A549 (cell line): ENCODE data around the gene JAML. TPM values are rescaled to one million over a fixed set of nuclear protein-coding genes. Genes with fewer than 3 reads are reported as not detected.

ENCODE experiments used
- ATAC-seq, 2 experiments: fragments of 200-7000 bp in 1 of 2; fragments of >200 bp in 1 of 2; cut with Nextera tagmentation in 1 of 2; cut with Tn5 transposase in 1 of 2; 3 replicates each; pipeline versions ENCODE4 v1.8.0 to v1.9.1; 2018 to 2020; ENCODE audit warnings: mild to moderate bottlenecking in 1 of 2, moderate library complexity in 1 of 2
- CTCF ChIA-PET: fragments of 300-600 bp; sonication (Branson Sonifier 250); formaldehyde crosslinking; extraction: SDS; loops from one replicate; lab custom pipeline; 2021; ENCODE audit warnings: antibody characterized with exemption, inconsistent platforms; lab: Yijun Ruan, JAX
- POLR2A ChIA-PET: fragments of 350-600 bp; formaldehyde crosslinking; extraction: SDS; loops from one replicate; lab custom pipeline; 2021; ENCODE audit warnings: antibody characterized with exemption, inconsistent platforms; lab: Yijun Ruan, JAX
- DNase-seq, 2 experiments: peaks; one replicate each; pipeline versions ENCODE4 v3.0.0 to v3.0.0-alpha.2; 2011 to 2016; ENCODE audit warnings: low read depth in 1 of 2, low spot score in 1 of 2
- FAIRE-seq: peaks from 2 replicates; lab custom pipeline; 2011; peaks lifted over from hg19 to GRCh38; lab: Jason Lieb, UNC
- H3K27ac ChIP-seq, 2 experiments: fragments of >200 bp; sonication (Bioruptor Twin); formaldehyde crosslinking; 3 replicates each; pipeline ENCODE4 v1.5.1; 2016 to 2017
- H3K4me1 ChIP-seq: fragments of >200 bp; sonication (Bioruptor Twin); formaldehyde crosslinking; 3 replicates; pipeline ENCODE4 v1.6.1; 2016
- H3K4me2 ChIP-seq: fragments of >200 bp; sonication (Bioruptor Twin); formaldehyde crosslinking; 3 replicates; pipeline ENCODE4 v1.6.1; 2016
- H3K4me3 ChIP-seq: fragments of >200 bp; sonication (Bioruptor Twin); formaldehyde crosslinking; 3 replicates; pipeline ENCODE4 v1.5.1; 2016
- H3K9me3 ChIP-seq: fragments of >200 bp; sonication (Bioruptor Twin); formaldehyde crosslinking; 3 replicates; pipeline ENCODE4 v1.6.1; 2016
- BHLHE40 ChIP-seq: IDR thresholded peaks from 2 replicates; pipeline ENCODE4 v1.6.1; 2012; ENCODE audit warnings: low read depth, low read length, inconsistent platforms
- CEBPB ChIP-seq, 2 experiments: fragments of >200 bp in 1 of 2; sonication (Bioruptor Twin) in 1 of 2; formaldehyde crosslinking in 1 of 2; IDR thresholded peaks; 2 replicates each; pipeline ENCODE4 v1.6.1; 2012 to 2016
- CHD2 ChIP-seq: fragments of 150-350 bp; IDR thresholded peaks from 2 replicates; pipeline ENCODE4 v1.6.1; 2014; ENCODE audit warnings: low read length; ENCODE audit not compliant: partially characterized antibody
- EHF ChIP-seq: fragments of 250-450 bp; sonication (Bioruptor Pico); IDR thresholded peaks from 2 replicates; pipeline ENCODE4 v1.5.0; 2020; ENCODE audit warnings: mild to moderate bottlenecking
- EHMT2 ChIP-seq: fragments of 200-600 bp; sonication (generic); IDR thresholded peaks from 2 replicates; pipeline ENCODE4 v1.6.1; 2016; ENCODE audit warnings: antibody characterized with exemption, low read depth, mild to moderate bottlenecking, moderate library complexity
- FOSB ChIP-seq: fragments of 250-450 bp; sonication (Bioruptor Pico); IDR thresholded peaks from 2 replicates; pipeline ENCODE4 v1.5.0; 2020; ENCODE audit warnings: mild to moderate bottlenecking, moderate library complexity
- GATA3 ChIP-seq: IDR thresholded peaks from 2 replicates; pipeline ENCODE4 v1.6.1; 2012; ENCODE audit warnings: borderline replicate concordance
- HDAC2 ChIP-seq: fragments of 200-600 bp; sonication (generic); IDR thresholded peaks from 2 replicates; pipeline ENCODE4 v1.6.1; 2016
- JUN ChIP-seq, 2 experiments: fragments of >200 bp; sonication (Bioruptor Twin); formaldehyde crosslinking; IDR thresholded peaks; 2 replicates in 1 of 2; 3 replicates in 1 of 2; pipeline ENCODE4 v1.6.1; 2016 to 2017
- KDM5A ChIP-seq: fragments of 200-600 bp; sonication (generic); IDR thresholded peaks from 2 replicates; pipeline ENCODE4 v1.6.1; 2016; ENCODE audit warnings: antibody characterized with exemption, mild to moderate bottlenecking
- MYC ChIP-seq: IDR thresholded peaks from 2 replicates; pipeline ENCODE4 v1.6.1; 2012; ENCODE audit warnings: mild to moderate bottlenecking, inconsistent platforms, low read length, improper control_type of control experiment, borderline replicate concordance
- NR3C1 ChIP-seq: fragments of >200 bp; sonication (Bioruptor Twin); formaldehyde crosslinking; IDR thresholded peaks from 3 replicates; pipeline ENCODE4 v1.6.1; 2017
- PHF8 ChIP-seq: fragments of 200-600 bp; sonication (generic); IDR thresholded peaks from 2 replicates; pipeline ENCODE4 v1.6.1; 2016; ENCODE audit warnings: low read depth, mild to moderate bottlenecking, antibody characterized with exemption, moderate library complexity, borderline replicate concordance
- POLR2A ChIP-seq: IDR thresholded peaks from 2 replicates; pipeline ENCODE4 v1.6.1; 2012; ENCODE audit warnings: mild to moderate bottlenecking, low read length
- RCOR1 ChIP-seq: fragments of 150-350 bp; IDR thresholded peaks from 2 replicates; pipeline ENCODE4 v1.6.1; 2014; ENCODE audit warnings: antibody characterized with exemption, low read length, low read depth
- TP53 ChIP-seq: fragments of 250-450 bp; sonication (Bioruptor Pico); IDR thresholded peaks from 2 replicates; pipeline ENCODE4 v1.5.0; 2021; ENCODE audit warnings: mild to moderate bottlenecking, moderate library complexity
- ZNF302 ChIP-seq: fragments of 250-450 bp; sonication (Bioruptor Pico); IDR thresholded peaks from 2 replicates; pipeline ENCODE4 v1.9.0; 2021; ENCODE audit warnings: inconsistent platforms, mild to moderate bottlenecking, moderate library complexity
- WGBS: methylation state at CpG from one replicate; pipeline ENCODE4 v1.1.6; 2017; ENCODE audit errors: missing lambda C conversion rate; 5-methylcytosine and 5-hydroxymethylcytosine counted together
- polyA plus RNA-seq, 4 experiments: library from polyadenylated mRNA; depleted of rRNA in 3 of 4; stranded (reverse); fragments of >200 nt; fragmentation: RNase III in 1 of 4; extraction: RNeasy Plus Mini Kit Qiagen cat#74134 plus additional on column Dnase treatment in 1 of 4; gene quantifications; 2 replicates in 3 of 4; 3 replicates in 1 of 4; pipeline ENCODE4 v1.2.3, GENCODE V29; 2011 to 2017
- TF ChIP-seq, protein P1 (sequence below): fragments of >200 bp; sonication (Bioruptor Twin); formaldehyde crosslinking; IDR thresholded peaks from 3 replicates; pipeline ENCODE4 v1.5.1; 2016
- TF ChIP-seq, protein P2 (sequence below): IDR thresholded peaks from 2 replicates; pipeline ENCODE4 v1.6.1; 2012; ENCODE audit warnings: low read depth, borderline replicate concordance
- TF ChIP-seq, protein P3 (sequence below): fragments of 450-650 bp; IDR thresholded peaks from 2 replicates; pipeline ENCODE4 v1.6.1; 2014; ENCODE audit warnings: antibody characterized with exemption
- TF ChIP-seq, protein P4 (sequence below): IDR thresholded peaks from 2 replicates; pipeline ENCODE4 v1.6.1; 2012

JAML gene
- polyA plus RNA-seq, 2 of the 4 experiments (the other 2 are of a cell fraction), result not detected

DNA sequence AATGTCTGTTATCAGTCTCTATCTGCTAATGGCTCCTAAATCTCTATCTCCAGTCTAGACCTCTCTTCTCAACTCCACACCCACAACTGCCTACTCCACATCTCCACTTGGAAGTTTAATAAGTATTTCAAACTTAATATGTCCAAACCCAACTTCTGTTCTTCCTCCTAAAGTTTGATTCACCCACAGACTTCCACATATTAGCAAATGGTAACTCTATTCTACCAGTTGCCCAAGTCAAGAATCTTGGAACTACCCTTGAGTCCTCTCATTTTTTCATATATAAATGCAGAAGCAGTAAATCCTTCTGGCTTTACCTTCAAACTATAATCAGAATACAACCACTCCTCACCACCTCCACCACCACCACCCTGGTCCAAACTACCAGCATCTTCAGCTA, 6.7 kb upstream of the JAML start:
- no peak overlapping the region for H3K27ac ChIP-seq
- TF ChIP-seq EHF (CRISPR knock-in tag) (no peak), CHD2 (no peak)
- H3K9me3 ChIP-seq, result no peaks in the 10 kb centered on the region
- CTCF ChIA-PET, result no interaction called here
- POLR2A ChIA-PET, result no interaction called here
- FAIRE-seq (no peak), ATAC-seq (no peak), DNase-seq (no peak)
- no peak overlapping the region for H3K4me2 ChIP-seq
- no peak overlapping the region for H3K4me3 ChIP-seq
- no peaks in the 10 kb centered on the region for H3K4me1 ChIP-seq

DNA sequence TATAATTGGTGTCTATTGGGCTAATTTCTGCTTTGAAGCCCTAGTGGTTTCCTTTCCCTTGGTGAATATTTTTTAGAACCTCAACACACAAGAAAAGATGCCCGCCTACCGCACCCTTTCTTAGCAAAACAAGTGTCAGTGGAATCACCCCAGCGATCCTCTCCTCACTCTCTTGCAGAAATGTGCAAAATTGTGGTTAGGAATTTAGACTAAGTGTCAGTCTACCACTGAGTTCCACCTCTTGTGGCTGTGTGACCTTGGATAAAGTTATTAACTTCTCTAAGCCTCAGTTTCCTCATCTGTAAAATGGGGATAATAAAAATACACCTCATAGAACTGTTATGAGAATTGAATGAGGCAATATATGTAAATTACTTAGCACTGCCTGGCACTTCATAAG, 5.3 kb upstream of the JAML start:
- Histone ChIP-seq H3K27ac (no peak overlapping the region), H3K4me1 (no peaks in the 10 kb centered on the region), H3K9me3 (no peaks in the 10 kb centered on the region), H3K4me3 (no peak overlapping the region), H3K4me2 (no peak overlapping the region)
- WGBS, result 72% methylated on average over 3 of the region's 3 CpGs
- CTCF ChIA-PET, result no interaction called here
- DNase-seq, result no peak
- TF ChIP-seq RCOR1 (no peak), CEBPB (IDR thresholded peaks at IDR 0.05) (no peak), FOSB (CRISPR knock-in tag) (no peak), PHF8 (no peak), KDM5A (no peak), NR3C1 (no peak), BHLHE40 (no peak), POLR2A (no peak), ZNF302 (CRISPR knock-in tag) (no peak), HDAC2 (no peak), GATA3 (no peak)
- TF ChIP-seq, protein P1, sequence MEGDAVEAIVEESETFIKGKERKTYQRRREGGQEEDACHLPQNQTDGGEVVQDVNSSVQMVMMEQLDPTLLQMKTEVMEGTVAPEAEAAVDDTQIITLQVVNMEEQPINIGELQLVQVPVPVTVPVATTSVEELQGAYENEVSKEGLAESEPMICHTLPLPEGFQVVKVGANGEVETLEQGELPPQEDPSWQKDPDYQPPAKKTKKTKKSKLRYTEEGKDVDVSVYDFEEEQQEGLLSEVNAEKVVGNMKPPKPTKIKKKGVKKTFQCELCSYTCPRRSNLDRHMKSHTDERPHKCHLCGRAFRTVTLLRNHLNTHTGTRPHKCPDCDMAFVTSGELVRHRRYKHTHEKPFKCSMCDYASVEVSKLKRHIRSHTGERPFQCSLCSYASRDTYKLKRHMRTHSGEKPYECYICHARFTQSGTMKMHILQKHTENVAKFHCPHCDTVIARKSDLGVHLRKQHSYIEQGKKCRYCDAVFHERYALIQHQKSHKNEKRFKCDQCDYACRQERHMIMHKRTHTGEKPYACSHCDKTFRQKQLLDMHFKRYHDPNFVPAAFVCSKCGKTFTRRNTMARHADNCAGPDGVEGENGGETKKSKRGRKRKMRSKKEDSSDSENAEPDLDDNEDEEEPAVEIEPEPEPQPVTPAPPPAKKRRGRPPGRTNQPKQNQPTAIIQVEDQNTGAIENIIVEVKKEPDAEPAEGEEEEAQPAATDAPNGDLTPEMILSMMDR, result no peak
- TF ChIP-seq, protein P2, sequence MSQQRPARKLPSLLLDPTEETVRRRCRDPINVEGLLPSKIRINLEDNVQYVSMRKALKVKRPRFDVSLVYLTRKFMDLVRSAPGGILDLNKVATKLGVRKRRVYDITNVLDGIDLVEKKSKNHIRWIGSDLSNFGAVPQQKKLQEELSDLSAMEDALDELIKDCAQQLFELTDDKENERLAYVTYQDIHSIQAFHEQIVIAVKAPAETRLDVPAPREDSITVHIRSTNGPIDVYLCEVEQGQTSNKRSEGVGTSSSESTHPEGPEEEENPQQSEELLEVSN, result no peak
- TF ChIP-seq, protein P3, sequence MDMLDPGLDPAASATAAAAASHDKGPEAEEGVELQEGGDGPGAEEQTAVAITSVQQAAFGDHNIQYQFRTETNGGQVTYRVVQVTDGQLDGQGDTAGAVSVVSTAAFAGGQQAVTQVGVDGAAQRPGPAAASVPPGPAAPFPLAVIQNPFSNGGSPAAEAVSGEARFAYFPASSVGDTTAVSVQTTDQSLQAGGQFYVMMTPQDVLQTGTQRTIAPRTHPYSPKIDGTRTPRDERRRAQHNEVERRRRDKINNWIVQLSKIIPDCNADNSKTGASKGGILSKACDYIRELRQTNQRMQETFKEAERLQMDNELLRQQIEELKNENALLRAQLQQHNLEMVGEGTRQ, result no peak
- no peak for ATAC-seq
- POLR2A ChIA-PET, result no interaction called here
- no peak for FAIRE-seq

DNA sequence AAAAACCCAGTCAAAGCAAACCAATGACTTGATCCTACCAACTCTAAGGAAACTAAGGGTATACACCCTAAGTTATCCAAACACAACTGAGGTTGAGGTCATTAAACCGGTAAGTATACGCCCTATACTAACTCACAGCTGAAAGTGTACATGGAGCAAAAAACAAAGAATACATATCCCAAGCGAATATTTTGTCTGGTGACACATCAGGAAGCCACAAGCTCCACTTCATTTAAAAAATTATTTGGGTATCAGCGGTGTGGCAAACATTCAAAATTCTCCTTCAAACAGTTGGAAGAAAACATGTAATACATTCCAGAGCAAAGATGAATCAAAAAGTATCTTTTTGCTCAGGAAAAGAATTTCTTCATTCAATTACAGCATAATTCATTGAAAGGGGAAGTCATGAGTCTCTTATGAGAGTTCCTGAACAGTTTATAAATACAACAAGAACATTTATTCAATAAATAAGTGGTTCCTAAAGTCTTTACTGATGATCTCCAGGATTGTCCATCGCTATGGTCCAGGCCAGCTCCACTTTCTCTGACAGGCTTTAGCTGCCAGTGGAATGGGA, 4.5 kb upstream of the JAML start:
- no peak overlapping the region for H3K4me2 ChIP-seq
- H3K27ac ChIP-seq, result no peak overlapping the region
- WGBS, result 57% methylated on average over 5 of the region's 5 CpGs
- POLR2A ChIA-PET, result no interaction called here
- CTCF ChIA-PET, result no interaction called here
- no peaks in the 10 kb centered on the region for H3K9me3 ChIP-seq
- no peak overlapping the region for H3K4me3 ChIP-seq
- TF ChIP-seq MYC (no peak), EHMT2 (no peak), JUN (IDR thresholded peaks at IDR 0.05) (no peak), TP53 (CRISPR knock-in tag) (no peak)
- TF ChIP-seq, protein P2, result no peak
- TF ChIP-seq, protein P4, sequence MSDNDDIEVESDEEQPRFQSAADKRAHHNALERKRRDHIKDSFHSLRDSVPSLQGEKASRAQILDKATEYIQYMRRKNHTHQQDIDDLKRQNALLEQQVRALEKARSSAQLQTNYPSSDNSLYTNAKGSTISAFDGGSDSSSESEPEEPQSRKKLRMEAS, result no peak
- H3K4me1 ChIP-seq, result no peaks in the 10 kb centered on the region
- no peak for DNase-seq
- FAIRE-seq, result no peak
- ATAC-seq, result no peak
